GM08714 (cell line): ENCODE measurements around the gene DGCR8.
"Not testable (repeated sequence)": the region's sequence is repeated elsewhere in the genome, so short reads cannot be mapped to it uniquely, and the experiment has no call there.

ENCODE experiments used
- H3K4me3 ChIP-seq: fragments of 200-500 bp; sonication (Bioruptor generic); 2 replicates; pipeline ENCODE4 v1.5.1; 2014; ENCODE audit warnings: mild to moderate bottlenecking, low read length, inconsistent platforms
- ZNF274 ChIP-seq: IDR thresholded peaks from 2 replicates; pipeline ENCODE4 v1.6.1; 2012; ENCODE audit warnings: mild to moderate bottlenecking, low read depth, low read length

The DGCR8 gene

GRCh38 chr22:20058989-20059770 lies 20.9 kb upstream of the DGCR8 start:
- H3K4me3 ChIP-seq, result no peak overlapping the region
- TF ChIP-seq ZNF274, result no peak

- TF ChIP-seq ZNF274, result no peak
- H3K4me3 ChIP-seq, result no peak overlapping the region
These were observed 19.2 kb upstream of the DGCR8 start for GRCh38 chr22:20060700-20061480.

- H3K4me3 ChIP-seq, result no peak overlapping the region
- TF ChIP-seq ZNF274, result no peak
These were observed 18.6 kb upstream of the DGCR8 start for GRCh38 chr22:20061481-20061861.

- H3K4me3 ChIP-seq, result no peak overlapping the region
- no peak for TF ChIP-seq ZNF274
These were observed 17.8 kb upstream of the DGCR8 start for GRCh38 chr22:20062043-20062765.

- no peak for TF ChIP-seq ZNF274
These were observed 17.3 kb upstream of the DGCR8 start for GRCh38 chr22:20062766-20063083.

GRCh38 chr22:20063271-20064139 lies 16.5 kb upstream of the DGCR8 start:
- TF ChIP-seq ZNF274, result no peak

More at GRCh38 chr22:20062766-20063083, 17.3 kb upstream of the DGCR8 start:
- no peak overlapping the region for H3K4me3 ChIP-seq

GRCh38 chr22:20064140-20064480 lies 15.9 kb upstream of the DGCR8 start:
- no peak for TF ChIP-seq ZNF274
- H3K4me3 ChIP-seq, result no peak overlapping the region

More at GRCh38 chr22:20063271-20064139, 16.5 kb upstream of the DGCR8 start:
- no peak overlapping the region for H3K4me3 ChIP-seq

- TF ChIP-seq ZNF274, result no peak
- H3K4me3 ChIP-seq, result no peak overlapping the region
These were observed 15.3 kb upstream of the DGCR8 start for GRCh38 chr22:20064545-20065262.

- TF ChIP-seq ZNF274, result no peak
- no peak overlapping the region for H3K4me3 ChIP-seq
These were observed 14.0 kb upstream of the DGCR8 start for GRCh38 chr22:20065896-20066616.

GRCh38 chr22:20066617-20067383 lies 13.2 kb upstream of the DGCR8 start:
- H3K4me3 ChIP-seq, result no peak overlapping the region
- TF ChIP-seq ZNF274, result no peak

- H3K4me3 ChIP-seq, result not testable (repeated sequence)
These were observed 12.7 kb upstream of the DGCR8 start for GRCh38 chr22:20067384-20067682.

GRCh38 chr22:20068640-20069039 lies 11.4 kb upstream of the DGCR8 start:
- H3K4me3 ChIP-seq, result no peak overlapping the region
- TF ChIP-seq ZNF274, result no peak
